B cell (primary cell): ENCODE measurements around the gene PRIMPOL. TPM values are rescaled to one million over a fixed set of nuclear protein-coding genes. Genes with fewer than 3 reads are reported as not detected.
"Not testable (repeated sequence)": the region's sequence is repeated elsewhere in the genome, so short reads cannot be mapped to it uniquely, and the experiment has no call there.

Experiments used
- ATAC-seq: fragments of 200-7000 bp; cut with Tn5 transposase; one replicate; pipeline ENCODE4 v1.10.0; 2021; ENCODE audit warnings: low read depth, mild to moderate bottlenecking, moderate number of reproducible peaks, moderate library complexity
- CTCF ChIA-PET: fragments of 350-600 bp; sonication (Branson Sonifier 250); formaldehyde crosslinking; loops from one replicate; lab custom pipeline; 2021; ENCODE audit warnings: antibody characterized with exemption, inconsistent platforms; lab: Charles Lee
- POLR2A ChIA-PET: fragments of 350-600 bp; sonication (Branson Sonifier 250); formaldehyde crosslinking; loops from one replicate; lab custom pipeline; 2021; ENCODE audit warnings: antibody characterized with exemption; lab: Charles Lee
- DNase-seq: peaks from one replicate; pipeline ENCODE4 v3.0.0; 2013
- H2AFZ ChIP-seq: 2 replicates; pipeline ENCODE4 v1.6.1; 2012; ENCODE audit warnings: mild to moderate bottlenecking, low read depth, low read length; ENCODE audit not compliant: insufficient read depth, poor library complexity, severe bottlenecking
- H3K27ac ChIP-seq, 2 donors: 1 replicate in 1 of 2; 2 replicates in 1 of 2; pipeline ENCODE4 v1.5.1; 2012 to 2013; ENCODE audit warnings: low read length in 2 of 2, mild to moderate bottlenecking in 2 of 2, moderate library complexity in 1 of 2
- H3K27me3 ChIP-seq, 4 experiments: fragments of 200-600 bp in 1 of 4; sonication (generic) in 1 of 4; replicated peaks in 1 of 4; 1 replicate in 2 of 4; 2 replicates in 2 of 4; pipeline versions ENCODE4 v1.6.1 to v1.7.0; 2013 to 2016; ENCODE audit warnings: low read length in 3 of 4, mild to moderate bottlenecking in 2 of 4, mixed read lengths in 1 of 4, moderate library complexity in 1 of 4; ENCODE audit not compliant: insufficient read depth in 4 of 4, control insufficient read depth in 3 of 4; ENCODE audit errors: control extremely low read depth in 1 of 4
- H3K36me3 ChIP-seq, 2 experiments: replicated peaks in 1 of 2; 1 replicate in 1 of 2; 2 replicates in 1 of 2; pipeline versions ENCODE4 v1.6.1 to v1.7.1; 2013; ENCODE audit warnings: low read length in 1 of 2; ENCODE audit not compliant: insufficient read depth in 2 of 2, control insufficient read depth in 1 of 2; ENCODE audit errors: control extremely low read depth in 1 of 2, extremely low read depth in 1 of 2
- H3K4me1 ChIP-seq, 2 donors: fragments of 200-600 bp in 1 of 2; sonication (generic) in 1 of 2; 1 replicate in 1 of 2; 2 replicates in 1 of 2; pipeline versions ENCODE4 v1.5.1 to v1.6.1; 2013 to 2017; ENCODE audit warnings: low read length in 2 of 2; ENCODE audit not compliant: control insufficient read depth in 2 of 2, insufficient read depth in 2 of 2
- H3K4me2 ChIP-seq: replicated peaks from 2 replicates; pipeline ENCODE3; 2012; ENCODE audit warnings: mild to moderate bottlenecking, low read depth, low read length; ENCODE audit not compliant: poor library complexity, severe bottlenecking
- H3K4me3 ChIP-seq, 5 experiments: fragments of 200-600 bp in 1 of 5; sonication (generic) in 1 of 5; 1 replicate in 3 of 5; 2 replicates in 2 of 5; pipeline versions ENCODE4 v1.5.1 to v1.7.0; 2011 to 2016; ENCODE audit warnings: low read length in 4 of 5, mild to moderate bottlenecking in 4 of 5, low read depth in 2 of 5, control low read depth in 1 of 5, moderate library complexity in 1 of 5; ENCODE audit not compliant: insufficient read depth in 1 of 5; ENCODE audit errors: control extremely low read depth in 1 of 5, extremely low read depth in 1 of 5
- H3K79me2 ChIP-seq: fragments of 200-600 bp; sonication (generic); one replicate; pipeline ENCODE4 v1.6.0; 2016; ENCODE audit warnings: low read length; ENCODE audit not compliant: control insufficient read depth, insufficient read depth
- H3K9ac ChIP-seq: fragments of 200-600 bp; sonication (generic); 2 replicates; pipeline ENCODE4 v1.6.1; 2017; ENCODE audit warnings: mild to moderate bottlenecking, low read length, moderate library complexity
- H3K9me3 ChIP-seq, 3 donors: one replicate each; pipeline versions ENCODE4 v1.6.1 to v1.7.1; 2013; ENCODE audit warnings: low read length in 2 of 3; ENCODE audit not compliant: control insufficient read depth in 2 of 3, insufficient read depth in 1 of 3; ENCODE audit errors: control extremely low read depth in 1 of 3
- H4K20me1 ChIP-seq: 2 replicates; pipeline ENCODE4 v1.6.0; 2012; ENCODE audit warnings: mild to moderate bottlenecking, low read length; ENCODE audit not compliant: insufficient read depth, control insufficient read depth, poor library complexity, severe bottlenecking
- H3K27ac Mint-ChIP-seq: one replicate; pipeline ENCODE4 v1.8.0; 2021; ENCODE audit warnings: mixed read lengths
- H3K27me3 Mint-ChIP-seq: one replicate; pipeline ENCODE4 v1.8.0; 2021; ENCODE audit warnings: mixed read lengths
- H3K4me1 Mint-ChIP-seq: one replicate; pipeline ENCODE4 v1.8.0; 2021; ENCODE audit warnings: mixed read lengths
- H3K4me3 Mint-ChIP-seq: one replicate; pipeline ENCODE4 v1.8.0; 2021; ENCODE audit warnings: mixed read lengths
- H3K9me3 Mint-ChIP-seq: one replicate; pipeline ENCODE4 v1.8.0; 2022; ENCODE audit warnings: mixed read lengths; ENCODE audit not compliant: insufficient read depth
- CTCF ChIP-seq: fragments of 200-600 bp; IDR thresholded peaks from one replicate; pipeline ENCODE4 v1.8.0; 2022; ENCODE audit warnings: antibody characterized with exemption, mild to moderate bottlenecking
- EZH2 ChIP-seq: IDR thresholded peaks from 2 replicates; pipeline ENCODE4 v1.6.1; 2012; ENCODE audit warnings: borderline replicate concordance, low read depth, mild to moderate bottlenecking, moderate library complexity, low read length; ENCODE audit not compliant: insufficient read depth, poor library complexity, severe bottlenecking
- WGBS: methylation state at CpG from one replicate; pipeline ENCODE4 v1.1.5; 2013; ENCODE audit warnings: missing lambda C conversion rate; ENCODE audit not compliant: insufficient coverage; 5-methylcytosine and 5-hydroxymethylcytosine counted together
- intact Hi-C: fragments of 100-400 bp; cut with micrococcal nuclease; formaldehyde crosslinking; loops from one replicate; pipeline ENCODE4 v1.10.0; 2022
- polyA plus RNA-seq: library from polyadenylated mRNA; depleted of rRNA; stranded (reverse); fragments of >200 nt; gene quantifications from 2 replicates; pipeline ENCODE4 v1.2.3, GENCODE V29; 2012
- total RNA-seq, 2 donors: library from RNA; stranded (reverse); fragments of 120-200 nt in 1 of 2; gene quantifications; 1 replicate in 1 of 2; 2 replicates in 1 of 2; pipeline versions ENCODE4 v1.2.3 to v1.2.4, GENCODE V29; 2013 to 2022

PRIMPOL gene
- total and polyA plus RNA-seq, 2 donors (not counting 1 experiment from before 2014, with no cell fraction given), result 15.4 to 16.3 TPM

GRCh38 chr4:184651899-184652298 lies 2.4 kb downstream of the PRIMPOL start:
- no peak overlapping the region for H3K27ac Mint-ChIP-seq
- Histone ChIP-seq H3K9me3 (no peaks in the 10 kb centered on the region), H2AFZ (no peak overlapping the region), H3K27me3 (no peaks in the 10 kb centered on the region), H3K4me3 (no peak overlapping the region), H3K4me1 (peaks cover 22 to 23% of the 10 kb centered on the region in 2 donors), H3K4me2 (no peak overlapping the region), H3K9ac (no peak overlapping the region), H4K20me1 (peaks cover 9% of the 10 kb centered on the region), H3K27ac (no peak overlapping the region), H3K79me2 (peaks cover 27% of the 10 kb centered on the region), H3K36me3 (no peaks in the 10 kb centered on the region)
- TF ChIP-seq CTCF (no peak), EZH2 (no peak)
- ChIA-PET POLR2A (no interaction called here), CTCF (no interaction called here)
- H3K4me1 Mint-ChIP-seq, result peaks cover 32% of the 10 kb centered on the region
- H3K9me3 Mint-ChIP-seq, result no peaks in the 10 kb centered on the region
- no peaks in the 10 kb centered on the region for H3K27me3 Mint-ChIP-seq
- H3K4me3 Mint-ChIP-seq, result no peak overlapping the region
- WGBS, result 97% methylated on average over 7 of the region's 8 CpGs
- ATAC-seq, result no peak
- intact Hi-C loops, result no loop called here
- no peak for DNase-seq

GRCh38 chr4:184652681-184653080 lies 3.1 kb downstream of the PRIMPOL start:
- H4K20me1 ChIP-seq, H3K9me3 ChIP-seq, H3K9ac ChIP-seq, DNase-seq, POLR2A ChIA-PET, ATAC-seq, H3K4me2 ChIP-seq, intact Hi-C loops, H3K4me3 Mint-ChIP-seq, H3K27ac ChIP-seq, H3K27me3 Mint-ChIP-seq, H2AFZ ChIP-seq, H3K27me3 ChIP-seq, H3K9me3 Mint-ChIP-seq, CTCF ChIA-PET, H3K36me3 ChIP-seq, H3K4me3 ChIP-seq, H3K27ac Mint-ChIP-seq: not testable (repeated sequence)
- peaks cover 19% of the 10 kb centered on the region for H3K79me2 ChIP-seq
- H3K4me1 ChIP-seq, result peaks cover 19 to 20% of the 10 kb centered on the region in 2 donors
- peaks cover 28% of the 10 kb centered on the region for H3K4me1 Mint-ChIP-seq
